Heart left ventricle (tissue), 13 donors: ENCODE data around the gene MYH10.

ENCODE experiments used
- POLR2A ChIP-seq, 2 donors: fragments of 450-650 bp; IDR thresholded peaks; one replicate each; pipeline ENCODE4 v1.6.1; 2017; ENCODE audit warnings: antibody characterized with exemption in 2 of 2, mild to moderate bottlenecking in 2 of 2, moderate library complexity in 2 of 2
- TF ChIP-seq, protein P1 (sequence below), 12 donors: fragments of 200-600 bp; sonication (generic) in 4 of 12; IDR thresholded peaks; one replicate each; pipeline versions ENCODE4 v1.5.0 to v1.8.0; 2018 to 2022; ENCODE audit warnings: antibody characterized with exemption in 12 of 12, mild to moderate bottlenecking in 5 of 12
- donor health status: ischemic (EF 13 %, LVEDD 7.1; RV severe dilation, severe dysfunction).
- donor health status: DM: no; HTN: yes; CAD: no.
- donor health status: DM: no; HTN: no; CAD: no.
- donor health status: ischemic (EF 25% LVEDD 6.9; RV normal size, moderate dysfunction).
- donor health status: ischemic (EF 25% LVEDD 5.7; RV mildly dilated, moderate dysfunction).
- donor health status: ischemic (EF 35%, LVEDD 5.7; RV mildly dilated, moderate dysfunction).
- donor health status: nonischemic (EF 11% LVEDD 7.7; RV severe dilation, severe dysfunction).
- donor health status: DM: yes; HTN: yes; CAD: no.
- donor health status: PGD.
- donor health status: ischemic (EF 29% LVEDD 5.4; RV normal size, mild dysfunction).
- donor health status: nonischemic (EF 23%, LVEDD 6.1; RV moderate dilation, normal function).

- TF ChIP-seq, protein P1, sequence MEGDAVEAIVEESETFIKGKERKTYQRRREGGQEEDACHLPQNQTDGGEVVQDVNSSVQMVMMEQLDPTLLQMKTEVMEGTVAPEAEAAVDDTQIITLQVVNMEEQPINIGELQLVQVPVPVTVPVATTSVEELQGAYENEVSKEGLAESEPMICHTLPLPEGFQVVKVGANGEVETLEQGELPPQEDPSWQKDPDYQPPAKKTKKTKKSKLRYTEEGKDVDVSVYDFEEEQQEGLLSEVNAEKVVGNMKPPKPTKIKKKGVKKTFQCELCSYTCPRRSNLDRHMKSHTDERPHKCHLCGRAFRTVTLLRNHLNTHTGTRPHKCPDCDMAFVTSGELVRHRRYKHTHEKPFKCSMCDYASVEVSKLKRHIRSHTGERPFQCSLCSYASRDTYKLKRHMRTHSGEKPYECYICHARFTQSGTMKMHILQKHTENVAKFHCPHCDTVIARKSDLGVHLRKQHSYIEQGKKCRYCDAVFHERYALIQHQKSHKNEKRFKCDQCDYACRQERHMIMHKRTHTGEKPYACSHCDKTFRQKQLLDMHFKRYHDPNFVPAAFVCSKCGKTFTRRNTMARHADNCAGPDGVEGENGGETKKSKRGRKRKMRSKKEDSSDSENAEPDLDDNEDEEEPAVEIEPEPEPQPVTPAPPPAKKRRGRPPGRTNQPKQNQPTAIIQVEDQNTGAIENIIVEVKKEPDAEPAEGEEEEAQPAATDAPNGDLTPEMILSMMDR (IDR thresholded peaks at IDR 0.05), result no peak
- TF ChIP-seq POLR2A (IDR thresholded peaks at IDR 0.05), result no peak
These were observed 170.7 kb downstream of the MYH10 start for GRCh38 chr17:8459831-8460230.
